Pons (tissue), 1 donor: ENCODE data around the gene WNT16.
"Not testable (repeated sequence)": the region's sequence is repeated elsewhere in the genome, so short reads cannot be mapped to it uniquely, and the experiment has no call there.

ENCODE experiments used
- DNase-seq: peaks from one replicate; pipeline ENCODE4 v3.0.0-alpha.2; 2016; ENCODE audit warnings: low spot score

The WNT16 gene

DNA sequence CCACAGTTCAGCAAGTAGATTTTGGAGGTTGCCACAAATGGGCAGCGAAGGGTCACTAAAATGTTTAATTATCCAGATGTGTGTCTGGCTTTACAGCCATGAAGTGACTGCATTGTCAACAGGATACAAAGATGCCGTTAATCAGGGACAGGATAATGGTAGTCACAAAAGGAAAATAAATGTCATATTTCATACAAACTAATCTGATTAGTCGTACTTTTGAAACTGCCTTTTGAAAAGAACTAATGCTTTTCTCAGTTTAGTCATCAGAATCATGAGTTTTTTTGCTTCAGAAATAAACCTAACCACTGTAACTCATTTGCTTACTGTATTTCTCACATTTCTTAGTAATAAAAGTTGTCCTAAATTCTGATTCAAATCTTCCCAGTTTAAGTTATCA is 22.2 kb upstream of the WNT16 start:
- no peak for DNase-seq

GRCh38 chr7:121307021-121307574 is 21.7 kb upstream of the WNT16 start:
- no peak for DNase-seq

- no peak for DNase-seq
These were observed 15.5 kb upstream of the WNT16 start for GRCh38 chr7:121313220-121313792.

DNA sequence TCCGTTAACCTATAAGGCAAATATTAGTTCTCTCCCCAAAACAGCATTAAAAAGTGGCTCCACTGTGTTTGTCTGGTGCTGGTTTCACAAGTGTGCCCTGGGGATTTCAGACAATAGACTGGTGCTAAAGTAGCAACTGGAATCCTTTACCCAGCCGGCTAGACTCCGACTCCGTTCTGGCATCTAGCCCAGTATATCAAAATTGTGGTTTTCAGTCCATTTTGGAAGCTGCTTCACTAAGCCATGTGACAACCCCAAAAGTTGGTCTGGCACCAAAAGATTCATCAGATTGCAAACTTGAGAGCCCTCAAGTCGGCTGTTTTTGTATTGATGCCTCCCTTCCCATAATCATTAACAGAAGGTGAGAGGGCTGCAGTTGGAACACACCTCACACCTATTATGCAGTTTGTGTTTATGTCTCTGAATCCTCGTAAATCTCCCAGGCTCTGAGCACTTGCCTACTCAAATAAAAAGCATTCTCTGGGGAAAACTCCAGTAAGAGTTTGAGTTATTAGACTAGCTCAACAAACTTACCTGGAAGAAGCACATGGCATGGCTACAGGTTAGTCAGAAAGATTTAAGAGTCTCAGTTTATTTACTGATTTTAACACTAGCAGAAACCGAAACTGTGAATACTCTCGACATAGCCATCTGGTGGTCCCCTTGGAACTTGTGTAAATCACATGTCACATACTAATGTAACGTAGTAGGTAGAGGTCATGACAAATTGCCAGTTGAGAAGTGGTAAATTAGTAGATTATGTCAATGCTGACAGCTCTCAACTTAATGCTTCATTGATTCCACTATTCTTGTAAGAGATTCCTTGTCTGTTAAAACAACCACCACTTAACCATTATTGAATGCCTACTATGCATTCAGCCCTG is 14.8 kb upstream of the WNT16 start:
- DNase-seq: no peak

GRCh38 chr7:121315170-121315569 is 13.6 kb upstream of the WNT16 start:
- DNase-seq: not testable (repeated sequence)

GRCh38 chr7:121322460-121322859 is 6.3 kb upstream of the WNT16 start:
- DNase-seq: no peak

DNA sequence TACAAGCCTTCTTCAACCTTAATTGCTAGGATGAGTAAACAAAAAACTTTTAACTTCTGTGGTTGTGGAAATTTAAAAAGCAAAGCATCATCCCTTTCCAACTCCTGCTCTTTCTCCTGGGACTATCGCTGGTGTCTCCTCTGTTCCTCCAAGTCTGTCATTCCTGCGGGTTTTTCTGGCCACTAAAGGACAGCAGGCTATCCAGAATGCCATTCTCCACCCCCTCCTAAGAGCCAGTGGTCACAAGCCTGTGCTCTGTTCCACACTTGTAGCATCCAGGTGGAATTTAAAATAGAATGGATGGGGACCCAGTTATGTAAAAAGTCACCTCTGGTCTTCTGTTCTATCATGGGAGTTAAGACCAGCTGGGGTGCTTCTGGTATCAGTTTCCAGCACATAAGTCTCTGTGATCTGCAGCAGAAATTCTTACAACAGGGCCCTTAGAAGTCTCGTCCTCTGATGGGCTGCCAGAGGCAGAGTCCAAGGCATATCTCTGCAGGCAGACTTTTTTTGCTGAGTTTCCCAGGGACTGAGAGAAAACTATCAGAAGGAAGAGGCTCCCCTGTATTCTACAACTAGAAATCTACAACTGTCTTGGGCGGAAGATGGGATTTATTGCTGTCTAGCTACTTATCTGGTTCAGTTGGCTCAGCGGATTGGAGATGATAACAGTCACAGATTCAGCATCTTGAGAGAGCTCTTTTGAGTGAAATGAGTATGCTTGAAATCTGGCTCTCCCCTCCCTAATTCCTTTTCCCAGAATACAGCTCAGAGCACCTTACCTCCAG is 5.1 kb upstream of the WNT16 start:
- DNase-seq: no peak

GRCh38 chr7:121327671-121328070 is 1.1 kb upstream of the WNT16 start:
- DNase-seq: no peak

GRCh38 chr7:121329191-121330052 is 622 bp downstream of the WNT16 start:
- no peak for DNase-seq

DNA sequence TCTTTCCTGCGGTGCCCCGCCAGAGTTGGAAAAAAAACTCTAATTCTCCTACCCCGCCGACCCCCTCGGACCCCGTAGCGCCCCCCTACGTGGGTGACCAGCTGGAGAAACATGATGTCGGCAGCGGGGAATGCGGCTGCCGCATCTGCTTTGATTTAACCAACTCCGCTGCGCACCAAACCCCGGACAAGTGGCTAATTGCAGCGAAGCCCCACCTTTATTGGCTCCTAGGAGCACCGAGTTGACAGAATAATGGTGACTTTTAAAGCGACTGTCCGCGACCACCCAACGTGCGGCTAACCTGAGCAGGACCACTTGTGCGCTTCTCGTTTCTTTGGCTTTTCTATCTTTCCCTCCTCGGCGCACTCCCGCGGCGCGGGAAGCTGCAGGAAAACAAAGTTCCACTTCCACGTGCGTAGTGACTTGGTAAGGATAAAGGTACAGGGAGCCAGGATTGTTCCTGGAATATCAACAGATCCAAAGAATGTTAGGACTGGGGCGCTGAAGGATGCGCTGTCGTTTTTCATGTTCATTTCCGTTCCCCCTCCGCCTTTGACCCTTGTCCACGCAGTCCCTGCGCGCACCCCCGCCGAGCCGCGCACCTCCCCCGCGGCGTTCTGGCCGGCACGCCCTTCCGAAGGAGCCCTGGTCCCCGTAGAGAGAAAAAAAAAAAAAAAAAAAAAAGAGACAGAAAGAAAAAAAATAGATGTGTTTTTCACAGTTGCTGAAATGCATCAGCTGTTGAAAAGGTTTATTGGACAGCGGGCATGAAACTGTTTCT is 1.4 kb downstream of the WNT16 start:
- DNase-seq: no peak

DNA sequence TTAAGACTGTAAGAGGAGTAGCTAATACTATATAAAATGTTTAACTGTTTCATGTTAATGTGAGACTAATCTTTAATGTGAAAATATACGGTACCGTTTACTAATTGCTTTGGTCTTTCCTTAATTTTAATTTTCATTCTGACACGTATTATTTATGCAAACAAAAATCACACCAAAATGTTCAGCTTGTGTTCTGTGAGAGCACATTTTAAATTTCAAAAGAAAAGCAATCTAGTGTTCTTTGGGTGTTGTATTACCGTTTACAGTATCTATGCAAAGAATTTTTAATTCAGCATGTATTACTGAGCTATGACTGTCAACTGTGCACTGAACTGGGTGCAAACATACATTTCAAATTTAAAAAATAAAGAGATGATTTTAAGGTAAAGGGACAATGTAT is 2.2 kb downstream of the WNT16 start:
- DNase-seq: no peak

- no peak for DNase-seq
These were observed 2.8 kb downstream of the WNT16 start for GRCh38 chr7:121331574-121331973.

DNA sequence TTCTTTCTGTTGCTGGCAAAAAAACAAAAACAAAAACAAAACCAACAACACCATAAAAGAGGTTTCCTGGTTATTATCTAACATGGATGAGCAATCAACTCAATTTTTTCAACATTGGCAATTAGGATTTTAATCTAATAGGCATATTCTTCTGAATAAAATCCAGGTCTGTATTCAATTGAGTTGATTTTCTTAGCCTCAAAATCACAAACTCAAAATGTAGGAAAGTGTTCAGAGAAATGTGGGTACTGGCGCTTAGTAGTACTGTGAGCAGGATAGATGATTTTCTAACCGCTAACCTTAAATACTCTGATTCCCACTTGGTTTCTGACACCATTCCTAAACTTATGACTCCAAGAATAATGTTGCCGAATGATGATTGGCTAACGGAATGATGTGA is 5.6 kb downstream of the WNT16 start:
- DNase-seq: no peak

DNA sequence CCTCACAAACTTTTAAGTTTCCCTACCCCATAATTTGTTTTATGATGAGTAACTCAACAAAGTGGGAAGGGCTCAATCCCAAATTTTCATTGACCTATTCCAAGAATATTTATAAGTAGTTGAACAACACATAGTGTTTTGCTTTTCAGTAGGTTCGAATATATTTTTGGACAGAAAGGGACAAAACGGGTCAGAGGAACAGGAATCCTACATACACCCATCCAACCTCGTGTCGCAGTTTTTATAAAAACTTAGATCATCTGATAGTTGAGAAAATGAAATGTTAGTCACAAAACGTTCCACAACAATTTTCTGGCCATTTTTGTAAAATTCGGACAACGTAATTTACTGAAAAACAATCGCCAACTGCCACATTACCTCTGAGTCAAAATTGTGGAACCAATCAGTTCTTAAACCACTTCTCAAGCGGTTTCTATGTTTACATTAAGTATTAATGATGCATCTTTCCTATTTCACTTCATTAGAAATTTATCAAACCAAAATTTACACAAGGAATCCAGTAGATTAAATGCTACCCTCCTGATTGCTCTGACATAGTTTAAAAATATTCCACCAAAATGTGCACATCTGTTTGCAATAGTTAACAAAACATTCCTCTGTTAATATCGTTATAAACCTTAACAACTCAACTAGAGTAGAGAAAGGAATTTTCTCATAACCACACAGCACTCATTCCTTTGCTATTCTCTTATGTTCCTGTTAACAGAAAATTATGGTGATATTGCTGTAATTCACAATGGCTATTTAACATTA is 6.3 kb downstream of the WNT16 start:
- DNase-seq: no peak

DNA sequence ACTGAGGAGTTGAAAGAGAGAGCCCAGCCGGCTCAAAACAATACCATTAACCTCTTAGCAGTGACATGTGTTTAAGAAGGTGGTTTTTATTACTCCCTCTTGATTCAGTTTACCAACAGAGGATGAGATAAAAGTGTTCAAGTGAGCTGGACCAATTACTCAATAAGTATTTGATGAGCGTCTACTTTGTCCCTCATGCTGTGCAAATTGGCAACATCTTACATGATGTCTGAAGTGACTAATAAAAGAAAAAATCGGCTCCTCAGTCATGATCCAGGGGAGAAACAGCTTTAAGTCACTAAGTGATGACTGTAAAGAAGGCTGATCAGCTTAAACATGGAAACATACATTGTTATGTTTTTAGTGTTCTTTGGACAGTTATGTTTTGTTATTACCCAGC is 7.8 kb downstream of the WNT16 start:
- no peak for DNase-seq

- DNase-seq: no peak
These were observed 8.6 kb downstream of the WNT16 start for GRCh38 chr7:121337398-121337797.

DNA sequence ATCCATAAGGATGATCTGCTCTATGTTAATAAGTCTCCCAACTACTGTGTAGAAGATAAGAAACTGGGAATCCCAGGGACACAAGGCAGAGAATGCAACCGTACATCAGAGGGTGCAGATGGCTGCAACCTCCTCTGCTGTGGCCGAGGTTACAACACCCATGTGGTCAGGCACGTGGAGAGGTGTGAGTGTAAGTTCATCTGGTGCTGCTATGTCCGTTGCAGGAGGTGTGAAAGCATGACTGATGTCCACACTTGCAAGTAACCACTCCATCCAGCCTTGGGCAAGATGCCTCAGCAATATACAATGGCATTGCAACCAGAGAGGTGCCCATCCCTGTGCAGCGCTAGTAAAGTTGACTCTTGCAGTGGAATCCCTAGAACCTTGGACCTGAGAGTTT is 10.3 kb downstream of the WNT16 start:
- DNase-seq: no peak

DNA sequence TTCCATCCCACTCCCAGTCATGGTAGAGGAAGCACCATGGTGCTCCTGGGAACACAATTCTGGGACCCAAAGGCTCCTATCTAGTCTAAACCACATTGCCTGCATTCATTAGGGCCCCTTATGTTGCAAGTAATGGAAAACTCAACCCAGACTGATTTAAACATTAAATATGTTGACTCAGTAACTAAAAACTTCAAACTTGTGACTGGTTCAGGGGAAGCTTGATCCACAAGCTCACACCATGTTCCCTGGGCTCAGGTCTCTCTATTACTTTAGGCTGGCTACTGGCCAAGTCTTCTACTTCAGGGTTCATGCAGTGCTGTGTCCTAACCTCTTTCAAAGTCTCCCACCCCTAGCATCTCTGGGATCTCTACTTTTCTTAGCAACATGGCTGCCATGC is 13.1 kb downstream of the WNT16 start:
- DNase-seq: no peak

- DNase-seq: no peak
These were observed 13.8 kb downstream of the WNT16 start for GRCh38 chr7:121342631-121343030.

DNA sequence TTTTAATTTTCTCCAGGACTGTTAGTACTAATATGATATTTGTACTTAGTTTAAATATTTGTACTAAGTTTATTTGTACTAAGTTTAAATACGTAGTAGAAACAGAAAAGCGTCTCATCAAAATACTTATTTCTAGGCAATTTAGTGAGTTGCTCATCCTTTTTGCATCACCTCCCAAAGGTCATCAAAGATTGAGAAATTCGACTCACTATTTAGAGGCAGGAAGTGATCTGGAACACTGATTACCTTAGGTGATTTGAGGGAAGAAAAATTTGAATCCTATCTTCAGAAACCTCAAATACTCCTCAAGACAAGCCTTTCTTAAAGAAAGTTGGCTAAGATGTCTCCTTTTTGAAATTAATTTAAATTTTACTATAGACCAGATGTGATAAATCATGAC is 14.5 kb downstream of the WNT16 start:
- DNase-seq: no peak
